ENCODE results near the gene CXXC5. TPM values are rescaled to one million over a fixed set of nuclear protein-coding genes. Genes with fewer than 3 reads are reported as not detected.
A peak's percentile ranks its signal among the peaks of the same experiment; 100 is the strongest.

CXXC5 gene
- total and polyA plus RNA-seq, 2 donors (not counting 1 experiment from before 2014, with no cell fraction given), result 18.6 to 43.9 TPM

GRCh38 chr5:139655727-139656271 is 7.7 kb downstream of the CXXC5 start:
- DNase-seq (ENCODE audit: low read depth in 2 of 2), result peak; percentile 69 to 72

GRCh38 chr5:139657363-139658321 is 9.5 kb downstream of the CXXC5 start:
- H3K27ac ChIP-seq (ENCODE audit: insufficient read depth, low read length), result peak overlapping the region; percentile 1
- peak in 1 of 2 donors; percentile 88 for DNase-seq (ENCODE audit: low read depth in 2 of 2)
- H3K9me3 ChIP-seq (ENCODE audit: control insufficient read depth, insufficient read depth, low read depth, low read length), result no peaks in the 10 kb centered on the region
- H4K20me1 ChIP-seq (ENCODE audit: control insufficient read depth, extremely low read depth, insufficient read depth, low read length), result no peaks in the 10 kb centered on the region
- H3K4me3 ChIP-seq (replicated peaks in 1 of 4; ENCODE audit: control extremely low read depth in 1 of 4, insufficient read depth in 1 of 4, low read depth in 3 of 4, low read length in 4 of 4), result no peak overlapping the region
- H3K36me3 ChIP-seq (ENCODE audit: control insufficient read depth, insufficient read depth, low read length), result no peaks in the 10 kb centered on the region
- H3K9ac ChIP-seq (ENCODE audit: insufficient read depth, low read length), result no peak overlapping the region
- H3K27me3 ChIP-seq (ENCODE audit: control insufficient read depth, insufficient read depth, low read length), result no peaks in the 10 kb centered on the region
- H3K79me2 ChIP-seq (ENCODE audit: control insufficient read depth, insufficient read depth, low read length), result peaks cover 33% of the 10 kb centered on the region
- H3K4me2 ChIP-seq (ENCODE audit: extremely low read depth, insufficient read depth, low read length), result no peak overlapping the region
- TF ChIP-seq CTCF (conservative IDR thresholded peaks at IDR 0.05 in 1 of 2, IDR thresholded peaks at IDR 0.05 in 1 of 2; ENCODE audit: low read depth in 1 of 2, low read length in 2 of 2), result no peak
- no peak for TF ChIP-seq EZH2 (IDR thresholded peaks at IDR 0.05; ENCODE audit: low read length, missing control alignments)
- no peak overlapping the region for H2AFZ ChIP-seq (ENCODE audit: low read length)
- H3K4me1 ChIP-seq (ENCODE audit: control insufficient read depth, extremely low read depth, insufficient read depth, low read length), result peaks cover 53% of the 10 kb centered on the region

More at GRCh38 chr5:139655727-139656271, 7.7 kb downstream of the CXXC5 start:
- H2AFZ ChIP-seq (ENCODE audit: low read length), result no peak overlapping the region
- peak overlapping the region in 1 of 4 experiments; percentile 10 for H3K4me3 ChIP-seq (replicated peaks in 1 of 4; ENCODE audit: control extremely low read depth in 1 of 4, insufficient read depth in 1 of 4, low read depth in 3 of 4, low read length in 4 of 4)
- peak overlapping the region; percentile 36 for H3K9ac ChIP-seq (ENCODE audit: insufficient read depth, low read length)
- peak overlapping the region; percentile 57 for H3K27ac ChIP-seq (ENCODE audit: insufficient read depth, low read length)
- H3K4me1 ChIP-seq (ENCODE audit: control insufficient read depth, extremely low read depth, insufficient read depth, low read length), result peaks cover 57% of the 10 kb centered on the region
- H3K4me2 ChIP-seq (ENCODE audit: extremely low read depth, insufficient read depth, low read length), result peak overlapping the region; percentile 7
- no peaks in the 10 kb centered on the region for H3K36me3 ChIP-seq (ENCODE audit: control insufficient read depth, insufficient read depth, low read length)
- TF ChIP-seq EZH2 (IDR thresholded peaks at IDR 0.05; ENCODE audit: low read length, missing control alignments) (no peak), CTCF (conservative IDR thresholded peaks at IDR 0.05 in 1 of 2, IDR thresholded peaks at IDR 0.05 in 1 of 2; ENCODE audit: low read depth in 1 of 2, low read length in 2 of 2) (no peak)
- no peaks in the 10 kb centered on the region for H3K9me3 ChIP-seq (ENCODE audit: control insufficient read depth, insufficient read depth, low read depth, low read length)
- H3K27me3 ChIP-seq (ENCODE audit: control insufficient read depth, insufficient read depth, low read length), result no peaks in the 10 kb centered on the region
- peaks cover 29% of the 10 kb centered on the region for H3K79me2 ChIP-seq (ENCODE audit: control insufficient read depth, insufficient read depth, low read length)
- H4K20me1 ChIP-seq (ENCODE audit: control insufficient read depth, extremely low read depth, insufficient read depth, low read length), result no peaks in the 10 kb centered on the region

GRCh38 chr5:139658501-139658927 is 10.4 kb downstream of the CXXC5 start:
- Histone ChIP-seq H3K9ac (ENCODE audit: insufficient read depth, low read length) (no peak overlapping the region), H3K27ac (ENCODE audit: insufficient read depth, low read length) (peak overlapping the region; percentile 82), H3K4me1 (ENCODE audit: control insufficient read depth, extremely low read depth, insufficient read depth, low read length) (peaks cover 47% of the 10 kb centered on the region), H3K4me3 (replicated peaks in 1 of 4; ENCODE audit: control extremely low read depth in 1 of 4, insufficient read depth in 1 of 4, low read depth in 3 of 4, low read length in 4 of 4) (no peak overlapping the region), H2AFZ (ENCODE audit: low read length) (no peak overlapping the region), H4K20me1 (ENCODE audit: control insufficient read depth, extremely low read depth, insufficient read depth, low read length) (no peaks in the 10 kb centered on the region), H3K36me3 (ENCODE audit: control insufficient read depth, insufficient read depth, low read length) (no peaks in the 10 kb centered on the region), H3K4me2 (ENCODE audit: extremely low read depth, insufficient read depth, low read length) (peak overlapping the region; percentile 21), H3K79me2 (ENCODE audit: control insufficient read depth, insufficient read depth, low read length) (peaks cover 30% of the 10 kb centered on the region), H3K27me3 (ENCODE audit: control insufficient read depth, insufficient read depth, low read length) (no peaks in the 10 kb centered on the region), H3K9me3 (ENCODE audit: control insufficient read depth, insufficient read depth, low read depth, low read length) (no peaks in the 10 kb centered on the region)
- peak in 1 of 2 donors; percentile 75 for DNase-seq (ENCODE audit: low read depth in 2 of 2)
- TF ChIP-seq EZH2 (IDR thresholded peaks at IDR 0.05; ENCODE audit: low read length, missing control alignments) (no peak), CTCF (conservative IDR thresholded peaks at IDR 0.05 in 1 of 2, IDR thresholded peaks at IDR 0.05 in 1 of 2; ENCODE audit: low read depth in 1 of 2, low read length in 2 of 2) (no peak)
